Tibial nerve (tissue), 4 donors: ENCODE data around the gene TTC28. TPM values are rescaled to one million over a fixed set of nuclear protein-coding genes. Genes with fewer than 3 reads are reported as not detected.
A peak's percentile ranks its signal among the peaks of the same experiment; 100 is the strongest.

Experiments used
- DNase-seq, 2 donors: peaks; one replicate each; pipeline ENCODE4 v3.0.0-alpha.2; 2019; ENCODE audit warnings: low spot score in 2 of 2
- H3K27ac ChIP-seq, 4 donors: fragments of 200-600 bp; sonication (generic) in 3 of 4; one replicate each; pipeline ENCODE4 v1.5.1; 2017 to 2019; ENCODE audit warnings: mild to moderate bottlenecking in 1 of 4
- H3K27me3 ChIP-seq, 2 donors: fragments of 200-600 bp; sonication (generic) in 1 of 2; one replicate each; pipeline versions ENCODE4 v1.5.1 to v1.6.0; 2017 to 2019
- H3K36me3 ChIP-seq, 3 donors: fragments of 200-600 bp; sonication (generic); one replicate each; pipeline ENCODE4 v1.5.1; 2018 to 2019
- H3K4me1 ChIP-seq, 4 donors: fragments of 200-600 bp; sonication (generic) in 3 of 4; one replicate each; pipeline ENCODE4 v1.5.1; 2017 to 2019
- H3K4me3 ChIP-seq, 4 donors: fragments of 200-600 bp; sonication (generic) in 3 of 4; one replicate each; pipeline ENCODE4 v1.5.1; 2017 to 2019; ENCODE audit warnings: mild to moderate bottlenecking in 1 of 4, moderate library complexity in 1 of 4
- H3K9me3 ChIP-seq, 4 donors: fragments of 200-600 bp; sonication (generic) in 3 of 4; one replicate each; pipeline ENCODE4 v1.5.1; 2017 to 2019
- CTCF ChIP-seq, 5 experiments: fragments of 200-600 bp in 3 of 5; fragments of 450-650 bp in 2 of 5; sonication (generic) in 3 of 5; IDR thresholded peaks; one replicate each; pipeline ENCODE4 v1.5.1; 2016 to 2019; ENCODE audit warnings: antibody characterized with exemption in 5 of 5, mild to moderate bottlenecking in 3 of 5, moderate library complexity in 2 of 5
- EP300 ChIP-seq, 2 donors: sonication (generic); formaldehyde crosslinking; IDR thresholded peaks; one replicate each; pipeline ENCODE4 v1.6.1; 2017; ENCODE audit warnings: antibody characterized with exemption in 2 of 2, mild to moderate bottlenecking in 1 of 2
- POLR2A ChIP-seq, 2 donors: fragments of 450-650 bp; IDR thresholded peaks; one replicate each; pipeline ENCODE4 v1.6.1; 2017; ENCODE audit warnings: antibody characterized with exemption in 2 of 2, mild to moderate bottlenecking in 2 of 2, moderate library complexity in 2 of 2
- WGBS, 2 donors: methylation state at CpG; one replicate each; pipeline ENCODE4 v1.1.5; 2018; 5-methylcytosine and 5-hydroxymethylcytosine counted together
- total RNA-seq, 4 donors: library from RNA; depleted of rRNA; stranded (reverse); fragments of >200 nt; gene quantifications; one replicate each; pipeline ENCODE4 v1.1.0, GENCODE V29; 2016

The TTC28 gene
- total RNA-seq, 4 donors from 2014 or later, result 83.9 to 177 (median 128) TPM

- peaks cover 0 to 23% (median 3%) of the 10 kb centered on the region in 4 donors for H3K4me1 ChIP-seq
- H3K4me3 ChIP-seq, result no peak overlapping the region
- 93 to 94% methylated on average over 7 of the region's 7 CpGs for WGBS, 2 donors
- no peak for DNase-seq
- H3K27ac ChIP-seq, result no peak overlapping the region
- H3K36me3 ChIP-seq, result no peaks in the 10 kb centered on the region
- H3K27me3 ChIP-seq, result no peaks in the 10 kb centered on the region
- no peaks in the 10 kb centered on the region for H3K9me3 ChIP-seq
- TF ChIP-seq EP300 (IDR thresholded peaks at IDR 0.05) (no peak), POLR2A (IDR thresholded peaks at IDR 0.05) (no peak), CTCF (IDR thresholded peaks at IDR 0.05) (no peak)
Observed at GRCh38 chr22:28715611-28716010, 36.0 kb upstream of the TTC28 start.

GRCh38 chr22:28714043-28714628 lies 34.5 kb upstream of the TTC28 start:
- DNase-seq, result no peak
- TF ChIP-seq EP300 (IDR thresholded peaks at IDR 0.05) (no peak), CTCF (IDR thresholded peaks at IDR 0.05) (no peak), POLR2A (IDR thresholded peaks at IDR 0.05) (no peak)
- no peaks in the 10 kb centered on the region for H3K9me3 ChIP-seq
- peak overlapping the region in 1 of 4 donors; percentile 23 for H3K27ac ChIP-seq
- H3K4me1 ChIP-seq, result peaks cover 0 to 32% (median 7%) of the 10 kb centered on the region in 4 donors
- no peaks in the 10 kb centered on the region for H3K36me3 ChIP-seq
- no peaks in the 10 kb centered on the region for H3K27me3 ChIP-seq
- H3K4me3 ChIP-seq, result no peak overlapping the region
- WGBS, 2 donors, result 96 to 98% methylated on average over 2 of the region's 2 CpGs

GRCh38 chr22:28711820-28712777 lies 32.5 kb upstream of the TTC28 start:
- H3K36me3 ChIP-seq, result no peaks in the 10 kb centered on the region
- H3K27me3 ChIP-seq, result no peaks in the 10 kb centered on the region
- DNase-seq, result peak in 1 of 2 donors; percentile 29
- no peaks in the 10 kb centered on the region for H3K9me3 ChIP-seq
- peak in 1 of 5 experiments; percentile 23 for TF ChIP-seq CTCF (IDR thresholded peaks at IDR 0.05)
- no peak for TF ChIP-seq POLR2A (IDR thresholded peaks at IDR 0.05)
- TF ChIP-seq EP300 (IDR thresholded peaks at IDR 0.05), result peak in 1 of 2 donors; percentile 73
- peak overlapping the region; percentile 47 to 87 (median 71) for H3K27ac ChIP-seq
- WGBS, 2 donors, result 21% methylated on average over 6 of the region's 6 CpGs
- H3K4me3 ChIP-seq, result peak overlapping the region in 2 of 4 donors; percentile 6 to 34
- peaks cover 0 to 32% (median 7%) of the 10 kb centered on the region in 4 donors for H3K4me1 ChIP-seq

- peaks cover 0 to 32% (median 7%) of the 10 kb centered on the region in 4 donors for H3K4me1 ChIP-seq
- peak overlapping the region; percentile 47 to 87 (median 71) for H3K27ac ChIP-seq
- TF ChIP-seq POLR2A (IDR thresholded peaks at IDR 0.05) (no peak), CTCF (IDR thresholded peaks at IDR 0.05) (no peak), EP300 (IDR thresholded peaks at IDR 0.05) (no peak)
- DNase-seq, result no peak
- no peak overlapping the region for H3K4me3 ChIP-seq
- H3K36me3 ChIP-seq, result peaks cover 0 to 6% (median 0%) of the 10 kb centered on the region in 3 donors
- no peaks in the 10 kb centered on the region for H3K9me3 ChIP-seq
- 19 to 35% methylated on average over 2 of the region's 2 CpGs for WGBS, 2 donors
- H3K27me3 ChIP-seq, result no peaks in the 10 kb centered on the region
Observed at GRCh38 chr22:28711341-28711740, 31.7 kb upstream of the TTC28 start.
